Activated CD8-positive, alpha-beta T cell treated with anti-CD3 and anti-CD28 coated beads for 36 hours (primary cell): Measurements from ENCODE around the gene DHTKD1. TPM values are rescaled to one million over a fixed set of nuclear protein-coding genes. Genes with fewer than 3 reads are reported as not detected.
"Not testable (repeated sequence)": the region's sequence is repeated elsewhere in the genome, so short reads cannot be mapped to it uniquely, and the experiment has no call there.

ENCODE experiments used
- ATAC-seq: fragments of 200-7000 bp; cut with Tn5 transposase; one replicate; pipeline ENCODE4 v1.10.0; 2021; ENCODE audit warnings: mild to moderate bottlenecking, moderate library complexity
- CTCF ChIA-PET: fragments of 350-600 bp; sonication (Branson Sonifier 250); formaldehyde crosslinking; loops from one replicate; lab custom pipeline; 2021; ENCODE audit warnings: antibody characterized with exemption; lab: Charles Lee
- POLR2A ChIA-PET: fragments of 350-600 bp; sonication (Branson Sonifier 250); formaldehyde crosslinking; loops from one replicate; lab custom pipeline; 2021; ENCODE audit warnings: antibody characterized with exemption; lab: Charles Lee
- DNase-seq: peaks from one replicate; pipeline ENCODE4 v3.0.0-alpha.2; 2020
- H3K27ac Mint-ChIP-seq: one replicate; pipeline ENCODE4 v1.8.0; 2021; ENCODE audit warnings: mild to moderate bottlenecking, mixed read lengths
- H3K27me3 Mint-ChIP-seq: one replicate; pipeline ENCODE4 v1.8.0; 2021; ENCODE audit warnings: mixed read lengths
- H3K36me3 Mint-ChIP-seq: one replicate; pipeline ENCODE4 v1.8.0; 2021; ENCODE audit warnings: low read depth, mixed read lengths
- H3K4me1 Mint-ChIP-seq: one replicate; pipeline ENCODE4 v1.8.0; 2021; ENCODE audit warnings: low read depth, mixed read lengths
- H3K4me3 Mint-ChIP-seq: one replicate; pipeline ENCODE4 v1.8.0; 2021; ENCODE audit warnings: mild to moderate bottlenecking, moderate library complexity, mixed read lengths
- H3K9me3 Mint-ChIP-seq: one replicate; pipeline ENCODE4 v1.8.0; 2021; ENCODE audit warnings: mixed read lengths
- CTCF ChIP-seq: fragments of 200-600 bp; IDR thresholded peaks from one replicate; pipeline ENCODE4 v1.8.0; 2022; ENCODE audit warnings: antibody characterized with exemption, mild to moderate bottlenecking
- intact Hi-C: fragments of 100-400 bp; cut with micrococcal nuclease; formaldehyde crosslinking; loops from one replicate; pipeline ENCODE4 v1.10.0; 2022
- total RNA-seq, 2 experiments: library from RNA; stranded (reverse); gene quantifications; one replicate each; pipeline ENCODE4 v1.2.3, GENCODE V29; 2021

The DHTKD1 gene
- total RNA-seq, 2 experiments from 2014 or later, result 13.1 to 13.5 TPM

- ChIA-PET CTCF (no interaction called here), POLR2A (interaction anchor here (0.5 kb wide), 1 partner anchor 12 kb away, joined by 3 read pairs; no protein-coding TSS in a partner anchor)
- Mint-ChIP-seq H3K9me3 (no peaks in the 10 kb centered on the region), H3K36me3 (no peaks in the 10 kb centered on the region), H3K4me3 (no peak overlapping the region), H3K27me3 (no peaks in the 10 kb centered on the region), H3K27ac (no peak overlapping the region), H3K4me1 (peaks cover 3% of the 10 kb centered on the region)
- ATAC-seq, result no peak
- intact Hi-C loops, result no loop called here
- no peak for TF ChIP-seq CTCF
- no peak for DNase-seq
These were observed 5.8 kb upstream of the DHTKD1 start for GRCh38 chr10:12062754-12063482.

- no peaks in the 10 kb centered on the region for H3K36me3 Mint-ChIP-seq
- no peak overlapping the region for H3K27ac Mint-ChIP-seq
- H3K9me3 Mint-ChIP-seq, result no peaks in the 10 kb centered on the region
- ChIA-PET CTCF (no interaction called here), POLR2A (no interaction called here)
- no peak overlapping the region for H3K4me3 Mint-ChIP-seq
- no peaks in the 10 kb centered on the region for H3K27me3 Mint-ChIP-seq
- DNase-seq, result no peak
- no peak for ATAC-seq
- intact Hi-C loops, result no loop called here
- no peak for TF ChIP-seq CTCF
- H3K4me1 Mint-ChIP-seq, result peaks cover 6% of the 10 kb centered on the region
These were observed 5.3 kb upstream of the DHTKD1 start for GRCh38 chr10:12063483-12063818.

- H3K27ac Mint-ChIP-seq, result peak overlapping the region; percentile 16
- no peaks in the 10 kb centered on the region for H3K9me3 Mint-ChIP-seq
- CTCF ChIA-PET, result no interaction called here
- H3K4me3 Mint-ChIP-seq, result no peak overlapping the region
- no peak for TF ChIP-seq CTCF
- DNase-seq (no peak), ATAC-seq (no peak)
- no peaks in the 10 kb centered on the region for H3K27me3 Mint-ChIP-seq
- intact Hi-C loops, result no loop called here
- POLR2A ChIA-PET, result no interaction called here
- H3K36me3 Mint-ChIP-seq, result no peaks in the 10 kb centered on the region
- peaks cover 17% of the 10 kb centered on the region for H3K4me1 Mint-ChIP-seq
These were observed 1.4 kb upstream of the DHTKD1 start for GRCh38 chr10:12067336-12067735.

- intact Hi-C loops, CTCF ChIA-PET, DNase-seq, H3K27me3 Mint-ChIP-seq, H3K4me3 Mint-ChIP-seq, POLR2A ChIA-PET, H3K27ac Mint-ChIP-seq, ATAC-seq, H3K36me3 Mint-ChIP-seq, H3K9me3 Mint-ChIP-seq: not testable (repeated sequence)
- H3K4me1 Mint-ChIP-seq, result peaks cover 17% of the 10 kb centered on the region
These were observed 2.7 kb downstream of the DHTKD1 start for GRCh38 chr10:12071441-12071840.

- ChIA-PET CTCF (interaction anchor here (1.1 kb wide), 1 partner anchor 73 kb away, joined by 3 read pairs; no protein-coding TSS in a partner anchor), POLR2A (interaction anchor here (0.6 to 1.5 kb wide), 2 partner anchors 31 to 176 kb away, joined by 3 to 5 read pairs; partner anchors contain the start of gene UPF2)
These were observed 4.8 kb downstream of the DHTKD1 start for GRCh38 chr10:12073526-12073925.

More at GRCh38 chr10:12073526-12073925, 4.8 kb downstream of the DHTKD1 start:
- no peak for TF ChIP-seq CTCF
- no peak for DNase-seq
- no peaks in the 10 kb centered on the region for H3K27me3 Mint-ChIP-seq
- no peaks in the 10 kb centered on the region for H3K36me3 Mint-ChIP-seq
- H3K9me3 Mint-ChIP-seq, result no peaks in the 10 kb centered on the region
- no peak overlapping the region for H3K27ac Mint-ChIP-seq
- no peak for ATAC-seq
- H3K4me3 Mint-ChIP-seq, result no peak overlapping the region
- H3K4me1 Mint-ChIP-seq, result peaks cover 11% of the 10 kb centered on the region
- intact Hi-C loops, result no loop called here
